ENCODE results near the gene ZSWIM4.

ZSWIM4 gene

GRCh38 chr19:13880059-13881043 lies 85.1 kb downstream of the ZSWIM4 start:
- DNase-seq: peak; percentile 99

- DNase-seq: peak; percentile 70
Observed at GRCh38 chr19:13881251-13881691, 86.0 kb downstream of the ZSWIM4 start.

Measured in activated effector memory CD4-positive, alpha-beta T cell treated with anti-CD3 and anti-CD28 coated beads, Interleukin-2, amount 50 U/mL, for 16 hours (primary cell).